KMS-11 (cell line): ENCODE measurements around the gene FHIT.

Source experiments
- H2AFZ ChIP-seq: fragments of 200-600 bp; sonication (generic); 2 replicates; pipeline ENCODE4 v1.6.1; 2016; ENCODE audit warnings: antibody characterized with exemption, mixed run types, low read depth
- H3K27ac ChIP-seq: fragments of 200-600 bp; sonication (generic); 2 replicates; pipeline ENCODE4 v1.6.1; 2016; ENCODE audit warnings: mild to moderate bottlenecking, mixed run types
- H3K27me3 ChIP-seq: fragments of 200-600 bp; sonication (generic); 2 replicates; pipeline ENCODE4 v1.6.1; 2017; ENCODE audit warnings: mild to moderate bottlenecking, low read depth, mixed run types, moderate library complexity; ENCODE audit not compliant: insufficient read depth
- H3K36me3 ChIP-seq: fragments of 200-600 bp; sonication (generic); 2 replicates; pipeline ENCODE4 v1.6.1; 2017; ENCODE audit warnings: mild to moderate bottlenecking, mixed run types; ENCODE audit not compliant: insufficient read depth
- H3K4me1 ChIP-seq: fragments of 200-600 bp; sonication (generic); 2 replicates; pipeline ENCODE4 v1.6.1; 2016; ENCODE audit warnings: mild to moderate bottlenecking, low read depth, mixed run types; ENCODE audit not compliant: poor library complexity, severe bottlenecking
- H3K4me2 ChIP-seq: fragments of 200-600 bp; sonication (generic); 2 replicates; pipeline ENCODE4 v1.7.0; 2016; ENCODE audit warnings: mild to moderate bottlenecking, mixed run types
- H3K4me3 ChIP-seq: fragments of 200-600 bp; sonication (generic); IDR thresholded peaks from 2 replicates; pipeline ENCODE4 v1.6.1; 2017; ENCODE audit warnings: low read depth, low read length, mixed read lengths; ENCODE audit not compliant: insufficient read depth
- H3K79me2 ChIP-seq: fragments of 200-600 bp; sonication (generic); 2 replicates; pipeline ENCODE4 v1.6.1; 2016; ENCODE audit warnings: low read depth, mixed run types; ENCODE audit not compliant: insufficient read depth
- H3K9ac ChIP-seq: fragments of 200-600 bp; sonication (generic); 2 replicates; pipeline ENCODE4 v1.6.1; 2016; ENCODE audit warnings: mild to moderate bottlenecking, mixed run types
- H4K20me1 ChIP-seq: fragments of 200-600 bp; sonication (generic); 2 replicates; pipeline ENCODE4 v1.6.1; 2016; ENCODE audit warnings: mild to moderate bottlenecking, mixed run types; ENCODE audit not compliant: insufficient read depth
- TF ChIP-seq, protein P1 (sequence below): fragments of 200-600 bp; sonication (generic); conservative IDR thresholded peaks from 2 replicates; pipeline ENCODE4 v1.6.1; 2017; ENCODE audit warnings: low read depth, mild to moderate bottlenecking, antibody characterized with exemption, low read length, moderate library complexity, mixed read lengths

Gene FHIT

DNA sequence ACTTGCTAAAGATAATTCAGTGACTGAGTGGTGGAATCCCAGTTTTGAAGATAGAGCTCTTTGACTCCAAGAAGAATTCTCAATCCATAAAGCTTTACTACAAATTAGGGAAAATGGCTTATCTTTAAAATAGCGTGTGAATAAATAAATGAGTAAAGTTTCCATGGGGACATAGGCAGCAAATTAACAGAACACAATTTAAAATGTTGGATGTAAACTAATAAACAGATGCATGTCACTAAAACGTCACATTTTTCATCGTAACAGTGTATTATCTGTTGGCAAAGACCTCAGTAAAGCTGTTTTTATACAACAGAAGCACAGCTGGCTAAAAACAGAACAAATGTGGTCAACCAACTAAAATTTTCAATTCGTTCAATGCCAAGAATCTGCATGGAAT, 1287.6 kb downstream of the FHIT start:
- no peak overlapping the region for H3K4me3 ChIP-seq
- H3K27ac ChIP-seq: no peak overlapping the region
- no peaks in the 10 kb centered on the region for H3K36me3 ChIP-seq
- TF ChIP-seq, protein P1, sequence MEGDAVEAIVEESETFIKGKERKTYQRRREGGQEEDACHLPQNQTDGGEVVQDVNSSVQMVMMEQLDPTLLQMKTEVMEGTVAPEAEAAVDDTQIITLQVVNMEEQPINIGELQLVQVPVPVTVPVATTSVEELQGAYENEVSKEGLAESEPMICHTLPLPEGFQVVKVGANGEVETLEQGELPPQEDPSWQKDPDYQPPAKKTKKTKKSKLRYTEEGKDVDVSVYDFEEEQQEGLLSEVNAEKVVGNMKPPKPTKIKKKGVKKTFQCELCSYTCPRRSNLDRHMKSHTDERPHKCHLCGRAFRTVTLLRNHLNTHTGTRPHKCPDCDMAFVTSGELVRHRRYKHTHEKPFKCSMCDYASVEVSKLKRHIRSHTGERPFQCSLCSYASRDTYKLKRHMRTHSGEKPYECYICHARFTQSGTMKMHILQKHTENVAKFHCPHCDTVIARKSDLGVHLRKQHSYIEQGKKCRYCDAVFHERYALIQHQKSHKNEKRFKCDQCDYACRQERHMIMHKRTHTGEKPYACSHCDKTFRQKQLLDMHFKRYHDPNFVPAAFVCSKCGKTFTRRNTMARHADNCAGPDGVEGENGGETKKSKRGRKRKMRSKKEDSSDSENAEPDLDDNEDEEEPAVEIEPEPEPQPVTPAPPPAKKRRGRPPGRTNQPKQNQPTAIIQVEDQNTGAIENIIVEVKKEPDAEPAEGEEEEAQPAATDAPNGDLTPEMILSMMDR: no peak
- H4K20me1 ChIP-seq: no peaks in the 10 kb centered on the region
- H3K9ac ChIP-seq: no peak overlapping the region
- no peaks in the 10 kb centered on the region for H3K27me3 ChIP-seq
- no peak overlapping the region for H3K4me2 ChIP-seq
- no peaks in the 10 kb centered on the region for H3K4me1 ChIP-seq
- no peaks in the 10 kb centered on the region for H3K79me2 ChIP-seq
- H2AFZ ChIP-seq: no peak overlapping the region

DNA sequence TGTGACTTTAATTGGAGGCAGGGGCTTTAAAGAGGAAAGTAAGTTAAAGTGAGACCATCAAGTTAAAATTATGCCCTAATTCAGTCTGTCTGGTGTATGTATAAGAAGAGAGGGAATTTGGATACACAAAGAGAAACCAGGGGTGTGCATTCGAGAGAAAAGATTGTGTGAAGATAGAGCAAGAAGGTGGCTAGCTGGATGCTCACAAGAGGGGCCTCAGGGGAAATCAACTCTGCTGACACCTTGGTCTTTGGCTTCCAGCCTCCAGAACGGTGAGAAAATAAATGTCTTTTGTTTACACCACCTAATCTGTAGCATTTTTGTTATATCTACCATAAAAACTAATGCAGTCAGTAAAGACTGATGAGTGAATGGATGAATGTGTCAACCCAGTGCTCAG, 1294.1 kb downstream of the FHIT start:
- TF ChIP-seq, protein P1: no peak
- H4K20me1 ChIP-seq: no peaks in the 10 kb centered on the region
- H3K27me3 ChIP-seq: no peaks in the 10 kb centered on the region
- H3K4me2 ChIP-seq: no peak overlapping the region
- no peaks in the 10 kb centered on the region for H3K79me2 ChIP-seq
- no peak overlapping the region for H3K9ac ChIP-seq
- H3K27ac ChIP-seq: no peak overlapping the region
- no peak overlapping the region for H3K4me3 ChIP-seq
- no peak overlapping the region for H2AFZ ChIP-seq
- no peaks in the 10 kb centered on the region for H3K36me3 ChIP-seq
- no peaks in the 10 kb centered on the region for H3K4me1 ChIP-seq

DNA sequence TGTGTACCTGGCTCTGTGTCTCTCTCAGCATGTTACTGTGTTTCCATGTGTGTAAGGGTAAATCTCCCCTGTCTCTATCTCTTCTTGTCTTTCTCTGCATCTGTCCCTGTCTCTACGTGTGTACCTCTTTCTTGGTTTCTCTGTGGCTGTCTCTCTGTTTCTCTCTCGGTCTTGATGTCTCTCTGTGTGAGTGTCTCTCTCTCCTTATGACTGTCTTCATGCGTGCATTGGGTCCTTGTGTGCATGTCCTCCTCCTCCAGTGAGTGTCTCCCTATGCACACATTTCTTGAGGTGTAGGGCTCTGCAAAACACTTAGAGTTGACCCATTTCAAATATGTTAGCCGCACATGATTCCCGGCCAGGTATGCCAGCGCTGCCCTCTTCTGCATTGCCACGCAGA, 1298.1 kb downstream of the FHIT start:
- no peaks in the 10 kb centered on the region for H3K27me3 ChIP-seq
- no peak overlapping the region for H3K4me3 ChIP-seq
- H3K4me2 ChIP-seq: no peak overlapping the region
- no peaks in the 10 kb centered on the region for H3K4me1 ChIP-seq
- no peaks in the 10 kb centered on the region for H3K79me2 ChIP-seq
- H3K27ac ChIP-seq: no peak overlapping the region
- TF ChIP-seq, protein P1: no peak
- no peak overlapping the region for H2AFZ ChIP-seq
- H3K9ac ChIP-seq: no peak overlapping the region
- H4K20me1 ChIP-seq: no peaks in the 10 kb centered on the region
- no peaks in the 10 kb centered on the region for H3K36me3 ChIP-seq

DNA sequence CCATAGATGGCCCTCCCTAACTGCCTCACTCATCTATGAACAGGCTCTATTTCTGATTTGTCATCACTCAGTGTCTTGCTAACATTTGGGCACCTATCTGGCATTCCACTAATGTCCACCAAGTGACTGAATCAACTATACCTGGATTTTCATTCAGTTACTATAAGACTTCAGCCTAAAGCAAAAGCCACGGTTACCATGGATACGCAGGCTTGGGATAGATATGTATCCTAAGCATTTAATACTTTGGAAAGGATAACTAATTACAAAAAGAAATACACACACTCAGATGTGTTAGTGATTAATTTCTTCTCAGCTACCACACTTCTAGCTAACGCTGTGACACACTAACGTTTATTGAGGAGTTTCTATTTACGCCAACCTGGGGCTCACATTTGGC, 1301.9 kb downstream of the FHIT start:
- no peaks in the 10 kb centered on the region for H3K4me1 ChIP-seq
- no peaks in the 10 kb centered on the region for H3K36me3 ChIP-seq
- H3K9ac ChIP-seq: no peak overlapping the region
- H3K4me2 ChIP-seq: no peak overlapping the region
- no peaks in the 10 kb centered on the region for H3K27me3 ChIP-seq
- TF ChIP-seq, protein P1: no peak
- no peak overlapping the region for H3K27ac ChIP-seq
- H2AFZ ChIP-seq: no peak overlapping the region
- H3K4me3 ChIP-seq: no peak overlapping the region
- no peaks in the 10 kb centered on the region for H4K20me1 ChIP-seq
- no peaks in the 10 kb centered on the region for H3K79me2 ChIP-seq

DNA sequence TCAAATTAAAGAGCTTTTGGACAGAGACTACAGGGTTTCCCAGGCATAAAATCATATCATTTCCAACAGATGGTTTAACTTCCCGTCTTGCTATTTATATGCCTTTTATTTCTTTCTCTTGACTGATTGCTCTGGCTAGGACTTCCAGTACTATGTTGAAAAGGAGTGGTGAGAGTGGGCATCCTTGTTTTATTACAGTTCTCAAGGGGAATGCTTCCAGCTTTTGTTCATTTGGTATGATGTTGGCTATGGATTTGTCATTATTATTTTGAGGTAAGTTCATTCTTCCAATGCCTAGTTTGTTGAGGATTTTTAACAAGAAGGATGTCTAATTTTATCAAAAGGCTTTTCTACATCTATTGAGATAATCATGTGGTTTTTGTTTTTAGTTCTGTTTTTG, 1304.9 kb downstream of the FHIT start:
- Histone ChIP-seq H3K9ac (no peak overlapping the region), H3K4me3 (no peak overlapping the region), H3K4me2 (no peak overlapping the region), H3K27ac (no peak overlapping the region), H3K4me1 (no peaks in the 10 kb centered on the region), H3K27me3 (no peaks in the 10 kb centered on the region), H3K36me3 (no peaks in the 10 kb centered on the region), H2AFZ (no peak overlapping the region), H3K79me2 (no peaks in the 10 kb centered on the region), H4K20me1 (no peaks in the 10 kb centered on the region)
- TF ChIP-seq, protein P1: no peak
